Hepatocyte (in vitro differentiated cells): ENCODE results near the gene CKLF.

Experiments used
- CTCF ChIP-seq: fragments of 200-600 bp; sonication (generic); IDR thresholded peaks from 2 replicates; pipeline ENCODE4 v1.5.1; 2016; ENCODE audit warnings: antibody characterized with exemption, mild to moderate bottlenecking; ENCODE audit not compliant: poor library complexity
- EZH2 ChIP-seq: fragments of 200-600 bp; sonication (generic); IDR thresholded peaks from 2 replicates; pipeline ENCODE4 v1.6.1; 2016; ENCODE audit warnings: antibody characterized with exemption, mild to moderate bottlenecking, borderline replicate concordance
- EZH2phosphoT487 ChIP-seq: fragments of 200-600 bp; sonication (generic); IDR thresholded peaks from one replicate; pipeline ENCODE4 v1.6.1; 2018; ENCODE audit warnings: antibody characterized with exemption, mild to moderate bottlenecking, low read depth, moderate library complexity; ENCODE audit not compliant: unreplicated experiment, severe bottlenecking

DNA sequence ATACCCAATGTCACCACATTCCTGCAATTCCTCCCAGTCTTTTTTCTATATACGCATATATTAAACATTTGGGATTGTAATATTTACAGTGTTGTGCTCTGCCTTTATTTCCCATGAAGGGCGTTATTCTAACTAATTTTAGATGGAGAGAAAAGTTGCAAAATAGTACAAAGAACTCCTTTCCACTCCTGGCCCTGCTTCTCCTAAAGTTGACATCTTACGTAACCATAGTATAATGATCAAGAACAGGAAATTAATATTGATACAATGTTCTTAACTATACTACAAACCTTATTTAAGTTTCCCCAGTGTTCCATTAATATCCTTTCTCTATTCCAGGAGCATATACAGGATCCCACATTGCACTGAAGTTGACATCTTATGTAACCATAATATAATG, 48.8 kb upstream of the CKLF start:
- TF ChIP-seq CTCF: no peak
- TF ChIP-seq EZH2: no peak
- TF ChIP-seq EZH2phosphoT487: no peak
